ENCODE measurements around the gene OCSTAMP. TPM values are rescaled to one million over a fixed set of nuclear protein-coding genes. Genes with fewer than 3 reads are reported as not detected.
A peak's percentile ranks its signal among the peaks of the same experiment; 100 is the strongest.

Gene OCSTAMP
- total RNA-seq, 6 experiments from 2014 or later: not detected

GRCh38 chr20:46568570-46569129 is 18.2 kb upstream of the OCSTAMP start:
- Histone ChIP-seq H3K27ac (no peak overlapping the region), H3K4me1 (no peaks in the 10 kb centered on the region), H3K9me3 (no peaks in the 10 kb centered on the region), H3K36me3 (no peaks in the 10 kb centered on the region), H3K4me3 (no peak overlapping the region), H3K27me3 (no peaks in the 10 kb centered on the region)
- TF ChIP-seq POLR2A (IDR thresholded peaks at IDR 0.05) (no peak), CTCF (IDR thresholded peaks at IDR 0.05) (no peak)
- DNase-seq (peak in 2 of 3 donors; percentile 92 to 95), ATAC-seq (peak; percentile 33 to 97 (median 92))
- 19% methylated on average over 6 of the region's 10 CpGs for WGBS (ENCODE audit: insufficient coverage, low coverage, low lambda C conversion rate, missing lambda C conversion rate)
- intact Hi-C loops (cut with DNase I): no loop called here

DNA sequence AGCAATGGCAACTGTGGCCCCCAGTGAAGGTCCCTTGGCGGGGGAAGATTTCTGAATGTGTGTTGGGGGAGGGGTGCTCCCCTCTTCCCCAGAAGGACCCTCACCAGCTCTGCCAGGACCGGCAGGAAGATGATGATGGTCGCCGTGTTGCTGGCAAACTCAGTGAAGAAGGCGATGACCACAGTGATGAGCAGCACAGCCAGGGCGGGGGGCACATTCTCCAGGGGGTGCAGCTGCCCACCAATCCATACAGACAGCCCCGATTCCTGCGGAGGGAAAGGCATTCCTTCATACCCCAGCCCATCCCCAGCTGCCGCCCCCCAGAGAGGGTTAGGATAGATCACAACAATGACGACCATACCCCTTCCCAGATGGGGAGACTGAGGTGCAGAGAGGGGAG is 15.7 kb upstream of the OCSTAMP start:
- TF ChIP-seq CTCF (IDR thresholded peaks at IDR 0.05) (no peak), POLR2A (IDR thresholded peaks at IDR 0.05) (no peak)
- no peaks in the 10 kb centered on the region for H3K27me3 ChIP-seq

GRCh38 chr20:46564241-46564957 is 13.9 kb upstream of the OCSTAMP start:
- 58% methylated on average over 7 of the region's 7 CpGs for WGBS (ENCODE audit: insufficient coverage, low coverage, low lambda C conversion rate, missing lambda C conversion rate)
- H3K27ac ChIP-seq: no peak overlapping the region
- H3K4me3 ChIP-seq: no peak overlapping the region
- no peaks in the 10 kb centered on the region for H3K27me3 ChIP-seq
- intact Hi-C loops (cut with DNase I): no loop called here
- no peaks in the 10 kb centered on the region for H3K4me1 ChIP-seq
- ATAC-seq (no peak), DNase-seq (no peak)
- no peaks in the 10 kb centered on the region for H3K9me3 ChIP-seq
- TF ChIP-seq POLR2A (IDR thresholded peaks at IDR 0.05) (no peak), CTCF (IDR thresholded peaks at IDR 0.05) (no peak)
- no peaks in the 10 kb centered on the region for H3K36me3 ChIP-seq

More for the DNA sequence above, 15.7 kb upstream of the OCSTAMP start:
- H3K9me3 ChIP-seq: no peaks in the 10 kb centered on the region
- H3K27ac ChIP-seq: no peak overlapping the region
- intact Hi-C loops (cut with DNase I): no loop called here
- H3K36me3 ChIP-seq: no peaks in the 10 kb centered on the region
- DNase-seq (no peak), ATAC-seq (no peak)
- H3K4me3 ChIP-seq: no peak overlapping the region
- WGBS (ENCODE audit: insufficient coverage, low coverage, low lambda C conversion rate, missing lambda C conversion rate): 87% methylated on average over 6 of the region's 10 CpGs
- H3K4me1 ChIP-seq: no peaks in the 10 kb centered on the region

DNA sequence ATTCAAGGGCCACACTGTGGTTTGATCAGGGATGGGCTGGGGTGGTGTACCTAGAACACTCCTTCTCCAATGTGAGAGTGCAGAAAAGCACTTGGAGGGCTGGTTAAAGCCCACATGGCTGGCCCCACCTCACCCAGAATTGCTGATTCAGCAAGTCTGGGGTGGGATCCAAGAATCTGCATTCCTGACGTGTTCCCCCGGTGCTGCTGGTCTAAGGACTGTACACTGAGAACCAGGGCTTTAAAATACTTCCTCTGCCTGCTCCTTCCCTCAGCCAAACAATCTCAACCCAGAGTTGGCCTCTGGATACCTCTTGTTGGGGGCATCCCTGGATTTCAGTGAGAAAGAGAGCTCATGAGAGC is 13.4 kb upstream of the OCSTAMP start:
- H3K27ac ChIP-seq: no peak overlapping the region
- no peak for ATAC-seq
- no peak for DNase-seq
- H3K36me3 ChIP-seq: no peaks in the 10 kb centered on the region
- TF ChIP-seq CTCF (IDR thresholded peaks at IDR 0.05): no peak
- no peak for TF ChIP-seq POLR2A (IDR thresholded peaks at IDR 0.05)
- WGBS (ENCODE audit: insufficient coverage, low coverage, low lambda C conversion rate, missing lambda C conversion rate): 63% methylated on average over 2 of the region's 2 CpGs
- H3K27me3 ChIP-seq: no peaks in the 10 kb centered on the region
- no peaks in the 10 kb centered on the region for H3K9me3 ChIP-seq
- no peaks in the 10 kb centered on the region for H3K4me1 ChIP-seq
- H3K4me3 ChIP-seq: no peak overlapping the region
- intact Hi-C loops (cut with DNase I): no loop called here

Data from right lobe of liver (tissue), 6 donors.